ENCODE results near the gene STAT4.

GRCh38 chr2:191148791-191149190, 2.0 kb downstream of the STAT4 start:
- no peak for TF ChIP-seq POLR2A (IDR thresholded peaks at IDR 0.05)
- TF ChIP-seq, protein P1, sequence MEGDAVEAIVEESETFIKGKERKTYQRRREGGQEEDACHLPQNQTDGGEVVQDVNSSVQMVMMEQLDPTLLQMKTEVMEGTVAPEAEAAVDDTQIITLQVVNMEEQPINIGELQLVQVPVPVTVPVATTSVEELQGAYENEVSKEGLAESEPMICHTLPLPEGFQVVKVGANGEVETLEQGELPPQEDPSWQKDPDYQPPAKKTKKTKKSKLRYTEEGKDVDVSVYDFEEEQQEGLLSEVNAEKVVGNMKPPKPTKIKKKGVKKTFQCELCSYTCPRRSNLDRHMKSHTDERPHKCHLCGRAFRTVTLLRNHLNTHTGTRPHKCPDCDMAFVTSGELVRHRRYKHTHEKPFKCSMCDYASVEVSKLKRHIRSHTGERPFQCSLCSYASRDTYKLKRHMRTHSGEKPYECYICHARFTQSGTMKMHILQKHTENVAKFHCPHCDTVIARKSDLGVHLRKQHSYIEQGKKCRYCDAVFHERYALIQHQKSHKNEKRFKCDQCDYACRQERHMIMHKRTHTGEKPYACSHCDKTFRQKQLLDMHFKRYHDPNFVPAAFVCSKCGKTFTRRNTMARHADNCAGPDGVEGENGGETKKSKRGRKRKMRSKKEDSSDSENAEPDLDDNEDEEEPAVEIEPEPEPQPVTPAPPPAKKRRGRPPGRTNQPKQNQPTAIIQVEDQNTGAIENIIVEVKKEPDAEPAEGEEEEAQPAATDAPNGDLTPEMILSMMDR (IDR thresholded peaks at IDR 0.05) = no peak
- no peak for TF ChIP-seq POLR2AphosphoS5 (IDR thresholded peaks at IDR 0.05)

All from transverse colon (tissue), 4 donors.